NCI-H2171 treated with DMSO at 0.1 percent for 48 hours (cell line): Measurements from ENCODE around the gene SCARF1.

ENCODE experiments used
- DNase-seq: peaks from one replicate; lab custom pipeline; 2025; lab: John Stamatoyannopoulos, UW

Gene SCARF1

DNA sequence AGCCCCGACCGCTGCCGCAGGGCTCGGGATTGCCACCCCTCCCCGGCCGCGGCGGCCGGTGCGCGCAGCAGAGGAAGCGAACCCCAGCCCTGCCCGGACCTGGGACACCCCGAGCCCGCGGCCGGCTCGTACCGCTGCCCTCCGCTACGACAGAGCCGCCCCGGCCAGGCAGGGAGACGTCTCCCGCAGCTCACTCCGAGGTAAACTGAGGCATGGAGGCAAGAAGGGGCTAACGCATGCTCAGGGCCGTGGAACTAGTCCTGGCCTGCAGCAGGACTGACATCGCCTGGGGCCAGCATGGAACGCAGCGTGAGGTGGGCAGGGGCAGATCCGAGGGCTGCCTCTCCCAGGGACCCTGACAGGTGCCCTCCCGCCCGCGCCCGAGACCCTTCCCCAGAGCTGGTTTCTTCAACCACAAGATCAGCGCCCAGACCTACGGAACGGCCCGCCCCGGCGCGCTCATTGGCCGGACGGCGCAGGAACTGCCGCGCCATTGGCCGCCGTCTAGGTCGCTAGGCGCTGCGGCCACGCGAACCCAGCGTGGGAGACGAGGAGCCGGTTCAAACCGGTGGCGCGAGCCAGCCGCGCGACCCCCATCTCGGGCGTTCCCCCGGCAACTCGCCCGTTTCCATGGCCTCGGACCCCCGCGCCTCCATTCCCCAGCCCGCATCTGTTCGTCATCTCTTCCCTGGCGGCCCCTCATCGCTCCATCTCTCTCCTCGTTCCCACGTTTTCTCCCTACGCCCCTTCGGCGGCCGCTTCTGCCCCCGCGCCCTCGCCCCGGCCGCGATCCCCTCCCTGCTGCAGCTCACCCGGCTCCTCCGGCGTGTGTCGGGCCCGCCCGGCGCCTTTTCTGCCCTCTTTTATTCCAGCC, 17.3 kb downstream of the SCARF1 start, which contains the start of gene SLC43A2:
Gene SLC43A2 (minus strand): TSS at position 853 of the 874 bp plus-strand sequence. CDS start 960 bp downstream, outside the sequence.
- peak; percentile 94 for DNase-seq

DNA sequence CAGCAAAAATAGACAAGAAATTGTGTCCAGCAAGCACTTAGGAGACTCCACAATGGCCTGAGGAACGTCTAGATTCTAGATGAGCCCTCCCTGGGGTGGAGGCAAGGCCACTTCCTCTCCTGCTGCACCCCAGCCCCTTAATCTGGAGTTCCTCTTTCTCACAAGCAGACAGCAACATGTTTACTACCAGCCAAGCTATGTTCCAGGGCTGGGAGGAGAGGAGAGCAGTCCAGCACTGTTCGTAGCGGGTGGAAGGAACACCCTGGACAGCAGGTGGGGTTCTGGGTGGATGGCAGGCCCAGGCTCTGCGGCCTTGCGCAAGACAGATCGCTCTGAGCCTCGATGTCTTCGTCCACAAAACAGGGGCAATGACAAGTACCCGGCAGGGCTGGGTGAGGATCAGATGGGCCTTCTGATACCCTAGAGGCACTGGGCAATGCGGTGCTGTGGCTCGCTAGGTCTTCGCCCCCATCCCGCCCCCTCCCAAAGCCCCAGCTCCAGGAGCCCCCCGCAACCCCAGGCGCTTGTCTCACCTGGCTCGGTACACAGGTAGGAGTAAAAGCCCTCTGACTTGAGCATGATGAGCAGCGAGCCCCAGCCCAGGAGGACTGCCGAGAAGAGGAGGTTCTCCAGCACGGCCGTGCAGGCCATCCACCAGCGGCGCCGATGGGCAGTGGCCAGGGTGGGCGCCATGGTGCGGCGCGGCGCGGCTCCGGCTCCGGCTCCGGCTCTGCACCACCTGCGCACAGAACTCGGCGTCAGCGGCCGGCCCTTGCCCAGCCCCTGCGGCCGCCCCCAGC, 18.1 kb downstream of the SCARF1 start:
- DNase-seq: no peak

- no peak for DNase-seq
These were observed 19.2 kb downstream of the SCARF1 start for GRCh38 chr17:1626333-1626732.

DNA sequence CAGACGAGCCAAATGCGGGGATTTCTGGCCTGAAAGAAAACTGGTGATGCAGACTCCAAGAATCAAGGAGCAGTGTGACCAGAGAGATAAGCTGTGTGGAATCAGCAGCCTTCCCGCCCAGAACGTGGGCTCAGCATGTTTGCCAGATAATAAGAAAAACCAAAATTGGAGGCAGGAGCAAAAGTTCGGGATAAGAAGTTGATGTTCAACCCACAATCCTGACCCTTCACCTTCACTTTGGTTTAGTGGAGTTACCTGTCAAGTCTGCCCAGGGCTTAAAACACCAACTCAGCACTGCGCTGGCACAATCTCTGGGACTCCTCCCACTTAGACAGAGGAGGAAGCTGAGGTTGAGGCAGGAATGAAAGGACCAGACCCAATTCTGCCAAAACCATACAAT, 20.0 kb downstream of the SCARF1 start:
- DNase-seq: no peak

DNA sequence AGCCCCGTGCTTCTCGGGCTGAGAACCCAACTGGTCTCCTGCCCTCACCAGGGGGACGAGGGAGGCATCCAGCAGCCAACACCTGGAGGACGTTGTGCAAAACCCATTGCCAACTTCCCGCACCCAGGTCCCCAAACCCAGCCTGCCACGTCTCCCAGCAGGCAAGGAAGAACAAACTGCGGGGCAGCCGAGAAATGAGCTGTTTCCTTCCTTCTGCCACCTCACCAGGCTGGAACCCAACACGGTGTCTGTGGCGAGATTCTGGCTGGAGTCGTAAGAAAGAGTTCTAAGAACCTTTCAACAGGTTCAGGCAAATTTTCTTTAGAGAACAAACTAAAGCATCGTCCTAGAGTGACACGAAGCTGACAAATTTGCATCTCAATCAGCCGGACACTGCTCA, 20.5 kb downstream of the SCARF1 start:
- no peak for DNase-seq

DNA sequence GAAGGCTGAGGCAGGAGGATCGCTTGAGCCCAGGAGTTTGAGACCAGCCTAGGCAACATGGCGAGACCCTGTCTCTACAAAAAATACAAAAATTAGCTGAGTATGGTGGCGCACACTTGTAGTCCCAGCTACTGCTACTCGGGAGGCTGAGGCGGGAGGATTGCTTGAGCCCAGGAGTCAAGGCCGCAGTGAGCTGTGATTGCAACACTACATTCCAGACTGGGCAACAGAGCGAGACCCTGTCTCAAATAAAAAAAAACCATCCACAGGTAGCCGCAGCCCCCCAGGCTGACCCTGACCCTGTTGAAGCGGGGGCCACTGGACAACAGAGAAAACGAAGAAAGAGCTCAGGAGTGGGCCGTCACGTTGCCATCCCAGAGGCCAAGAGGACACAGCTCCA, 20.9 kb downstream of the SCARF1 start:
- DNase-seq: no peak

- DNase-seq: no peak
These were observed 22.4 kb downstream of the SCARF1 start for GRCh38 chr17:1623057-1623630.

DNA sequence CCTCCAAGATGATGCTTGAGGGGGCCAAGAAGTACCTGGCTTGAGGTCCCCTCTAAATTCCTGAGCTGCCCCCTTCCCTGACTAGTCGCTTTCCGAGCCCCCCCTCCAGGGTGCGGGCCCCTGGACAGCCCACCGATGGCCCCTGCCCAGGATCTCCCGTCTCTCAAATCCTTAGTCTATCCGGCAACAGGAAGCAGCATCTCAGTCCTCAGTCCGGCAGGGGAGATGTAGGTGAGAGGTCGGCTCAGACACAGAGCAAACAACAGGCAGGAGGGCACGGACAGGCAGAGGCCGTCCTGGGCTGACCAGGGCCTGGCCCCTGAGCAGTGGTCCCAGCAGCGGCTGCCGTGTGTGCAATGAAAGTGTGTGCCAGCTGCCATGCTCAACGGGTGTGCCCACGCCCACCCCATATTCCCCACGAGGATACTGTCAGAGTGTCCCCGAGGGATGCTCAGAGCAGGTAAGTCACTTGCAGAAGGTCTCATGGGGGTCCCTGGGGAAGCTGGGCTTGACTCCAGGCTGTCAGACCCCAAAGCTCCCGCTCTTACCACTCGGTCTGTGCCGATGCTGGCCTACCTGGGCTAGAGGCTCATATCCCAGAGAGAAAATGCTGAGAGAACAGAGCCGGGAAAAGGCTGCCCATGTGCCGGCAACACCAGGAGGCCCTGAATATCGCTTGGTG, 24.1 kb downstream of the SCARF1 start:
- DNase-seq: peak; percentile 20

DNA sequence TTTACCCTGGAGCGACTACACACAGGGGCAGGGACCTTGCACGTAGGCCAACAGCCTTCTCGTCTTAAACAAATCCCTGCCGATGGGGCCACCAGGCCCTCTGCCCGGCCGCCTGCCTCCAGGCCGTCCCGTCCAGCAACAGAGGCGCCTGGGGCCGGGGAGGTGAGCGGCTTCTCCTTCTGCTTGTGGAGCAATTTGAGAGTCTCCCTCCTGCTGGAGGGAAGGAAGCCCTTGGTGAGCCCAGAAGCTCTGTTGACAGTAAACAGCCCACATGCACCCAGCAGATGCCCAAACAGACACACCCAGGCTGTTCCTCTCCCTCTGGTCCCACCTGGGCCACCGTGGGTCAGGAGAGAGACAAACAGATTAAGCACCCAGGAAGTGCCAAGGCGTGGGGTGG, 25.0 kb downstream of the SCARF1 start:
- no peak for DNase-seq

DNA sequence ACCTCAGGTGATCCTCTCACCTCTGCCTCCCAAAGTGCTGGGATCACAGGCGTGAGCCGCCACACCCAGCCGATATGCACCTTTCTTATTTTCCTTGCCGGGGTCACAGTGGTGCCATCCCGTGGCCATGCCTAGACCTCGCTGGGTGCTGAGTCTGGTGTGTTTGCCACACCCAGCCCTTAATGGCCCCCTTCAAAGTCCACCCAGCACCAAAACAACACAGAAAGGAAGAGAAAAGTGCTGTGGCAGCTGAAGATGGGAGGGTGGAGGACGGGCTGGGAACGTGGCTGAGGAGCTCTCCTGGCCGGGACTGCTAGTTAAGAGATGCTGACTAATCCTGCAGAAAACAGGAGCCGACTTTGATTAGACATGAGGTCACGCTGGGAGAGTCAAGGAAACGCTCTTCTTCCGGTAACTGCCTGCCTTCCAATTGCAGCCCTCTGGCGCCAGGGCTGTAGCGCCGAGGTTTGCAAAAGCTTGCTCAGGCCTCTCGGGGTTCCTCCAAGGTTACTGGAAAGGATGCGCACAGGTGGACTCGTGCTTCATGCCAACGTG, 27.8 kb downstream of the SCARF1 start:
- no peak for DNase-seq

DNA sequence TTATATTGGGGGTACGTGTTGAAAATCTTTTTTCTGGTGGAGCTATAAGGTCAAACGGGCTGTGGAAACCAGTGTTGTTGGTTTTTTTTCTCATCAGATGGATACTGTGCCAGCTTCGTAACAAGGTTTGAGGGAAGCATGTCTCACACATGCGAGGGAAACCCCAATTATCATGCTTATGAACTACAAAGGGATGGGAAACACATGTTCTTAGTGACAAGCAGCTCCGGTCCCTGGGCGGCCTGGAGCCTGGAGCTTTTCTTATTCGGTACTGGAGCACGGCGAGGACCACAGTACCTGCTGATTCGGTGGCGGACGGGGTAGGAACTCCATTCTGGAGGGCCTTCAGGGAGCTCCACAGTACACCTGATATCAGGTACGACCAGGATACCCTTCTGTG, 29.4 kb downstream of the SCARF1 start:
- DNase-seq: no peak

DNA sequence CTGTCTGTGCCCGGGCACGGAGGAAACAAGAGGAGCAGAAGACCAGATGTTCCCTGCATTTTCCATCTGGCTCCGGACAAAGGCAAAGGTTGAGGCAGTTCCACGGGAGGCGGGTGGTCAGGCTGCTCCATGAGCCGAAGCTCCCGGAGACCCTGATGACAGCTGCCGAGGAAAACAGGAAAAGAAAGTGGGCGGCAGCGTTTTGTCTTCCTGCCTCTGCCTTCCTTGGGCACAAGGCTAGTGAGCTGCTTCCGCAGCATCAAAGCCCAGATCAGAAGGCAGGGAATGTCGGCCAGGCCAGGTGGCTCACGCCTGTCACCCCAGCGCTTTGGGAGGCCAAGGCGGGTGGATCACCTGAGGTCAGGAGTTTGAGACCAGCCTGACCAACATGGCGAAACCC, 33.1 kb downstream of the SCARF1 start:
- DNase-seq: no peak

GRCh38 chr17:1611715-1612114, 33.8 kb downstream of the SCARF1 start:
- no peak for DNase-seq

DNA sequence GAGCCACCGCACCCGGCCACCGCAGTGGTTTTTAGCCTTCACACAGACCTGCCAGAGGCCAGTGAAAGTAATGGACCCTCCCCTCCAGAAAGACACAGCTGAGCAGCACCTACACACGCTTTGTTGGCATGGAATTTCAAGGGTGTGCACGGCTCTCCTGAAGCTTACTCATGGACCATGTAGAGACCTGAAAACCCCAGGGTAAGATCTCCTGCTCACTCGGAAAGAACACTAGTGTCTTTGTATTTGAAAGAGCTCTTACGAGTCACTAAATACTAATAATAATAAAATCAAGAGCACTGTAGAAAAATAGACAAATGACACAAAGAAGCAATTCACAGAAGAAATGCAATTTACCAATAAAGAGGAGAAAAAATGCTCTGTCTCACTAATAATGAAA, 36.9 kb downstream of the SCARF1 start:
- no peak for DNase-seq

- no peak for DNase-seq
These were observed 37.6 kb downstream of the SCARF1 start for GRCh38 chr17:1607971-1608320.

- no peak for DNase-seq
These were observed 39.1 kb downstream of the SCARF1 start for GRCh38 chr17:1606352-1606985.

DNA sequence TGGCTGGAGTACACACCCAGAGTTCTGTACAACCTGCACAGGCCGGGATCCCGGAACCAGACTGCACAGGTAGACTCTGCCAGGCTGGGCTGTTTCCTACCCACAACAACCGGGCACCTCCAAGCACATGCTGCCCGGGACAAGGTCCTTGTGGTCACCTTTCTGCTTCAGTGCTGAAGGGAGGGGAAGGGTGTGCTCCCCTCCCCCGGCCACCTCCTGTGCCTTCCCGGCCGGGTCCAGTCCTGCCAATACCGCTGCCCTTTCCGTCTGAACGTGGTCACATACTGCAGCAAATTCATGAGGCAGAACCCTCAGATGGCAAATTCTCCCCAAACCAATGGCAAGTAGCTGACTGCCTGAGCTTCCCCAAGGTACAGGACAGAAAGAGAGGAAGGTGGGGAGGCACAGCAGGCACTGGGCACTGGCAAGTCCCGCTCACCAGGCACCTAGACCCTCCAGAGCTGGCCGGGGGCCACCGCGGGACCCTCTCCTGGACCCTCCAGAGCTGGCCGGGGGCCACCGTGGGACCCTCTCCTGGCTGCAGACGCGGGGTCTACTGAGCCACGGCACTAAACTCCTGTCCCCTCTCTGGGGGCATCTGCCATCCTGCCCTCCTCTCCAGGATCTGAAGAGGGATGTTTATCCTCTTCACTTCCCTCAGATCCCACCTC, 39.7 kb downstream of the SCARF1 start:
- no peak for DNase-seq

GRCh38 chr17:1604831-1605528, 40.6 kb downstream of the SCARF1 start:
- DNase-seq: no peak

GRCh38 chr17:1601571-1601970, 44.0 kb downstream of the SCARF1 start:
- DNase-seq: no peak

DNA sequence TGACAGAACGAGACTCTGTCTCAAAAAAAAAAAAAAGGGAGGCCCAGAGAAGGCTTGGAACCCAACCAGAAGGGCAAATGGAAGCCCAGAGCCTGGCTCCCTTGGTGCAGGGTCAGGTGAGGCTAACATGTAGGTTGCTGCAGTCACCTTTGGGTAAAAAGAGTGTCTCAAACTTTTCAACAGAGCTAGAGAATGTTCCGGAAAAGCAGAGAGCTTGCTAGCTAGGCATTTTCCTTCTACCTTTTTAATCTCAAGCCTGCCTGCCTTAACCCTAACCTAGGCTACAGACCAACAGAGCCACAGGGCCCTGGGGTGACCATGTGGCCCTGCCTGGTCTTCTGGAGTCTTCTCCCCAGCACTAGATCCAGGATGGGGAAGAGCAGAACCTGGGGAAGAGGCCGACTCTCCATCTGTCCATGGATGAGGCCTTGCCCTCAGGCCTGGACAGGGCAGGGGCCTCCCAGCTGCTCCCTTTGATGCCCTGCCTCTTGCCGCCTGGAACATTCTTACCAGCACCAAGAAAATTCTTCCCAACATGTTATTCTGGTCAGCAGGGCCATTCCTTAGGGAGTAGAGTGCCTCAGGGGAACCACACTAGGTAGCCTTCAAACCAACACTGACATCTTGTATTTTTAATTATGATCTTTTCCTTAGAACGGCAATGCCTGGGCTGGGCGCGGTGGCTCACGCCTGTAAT, 47.0 kb downstream of the SCARF1 start:
- no peak for DNase-seq
